NCI-H2196 treated with DMSO at 0.1 percent for 48 hours (cell line): ENCODE data around the gene KCNG2.
"Not testable (repeated sequence)": the region's sequence is repeated elsewhere in the genome, so short reads cannot be mapped to it uniquely, and the experiment has no call there.

Experiments
- DNase-seq: peaks from one replicate; lab custom pipeline; 2025; ENCODE audit not compliant: unreplicated experiment; lab: John Stamatoyannopoulos, UW

The KCNG2 gene

GRCh38 chr18:79867666-79868065 lies 69.9 kb downstream of the KCNG2 start:
- no peak for DNase-seq

DNA sequence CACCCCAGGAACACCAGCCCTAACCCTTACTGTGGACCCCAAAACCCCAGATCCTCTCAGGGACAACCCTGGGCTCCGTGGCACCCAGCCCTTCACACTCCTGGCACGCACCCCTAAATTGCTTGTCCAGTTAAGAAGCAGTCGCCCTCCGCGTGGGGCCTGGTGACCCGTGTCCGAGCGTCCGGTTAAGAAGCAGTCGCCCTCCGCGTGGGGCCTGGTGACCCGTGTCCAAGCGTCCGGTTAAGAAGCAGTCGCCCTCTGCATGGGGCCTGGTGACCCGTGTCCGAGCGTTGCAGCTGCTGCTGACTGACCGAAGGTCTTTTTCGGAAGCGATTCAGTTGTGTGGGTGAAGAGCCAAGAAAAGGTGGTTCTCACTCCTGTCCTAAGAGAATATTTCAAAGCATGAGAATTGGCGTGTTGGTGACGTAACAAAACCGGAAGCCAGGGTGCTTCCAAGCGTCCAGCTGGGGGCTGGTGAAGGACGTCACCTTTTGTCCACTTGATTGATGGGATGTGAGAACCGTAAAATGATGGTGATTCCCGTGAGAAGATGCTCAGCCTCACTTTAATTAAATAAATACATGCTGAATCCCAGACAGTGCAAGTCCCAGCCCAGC lies 70.5 kb downstream of the KCNG2 start:
- no peak for DNase-seq

GRCh38 chr18:79868811-79869541 lies 71.2 kb downstream of the KCNG2 start:
- no peak for DNase-seq

- no peak for DNase-seq
Measured at GRCh38 chr18:79869591-79870300, 72.0 kb downstream of the KCNG2 start.

- DNase-seq, result no peak
Measured at GRCh38 chr18:79870301-79871025, 72.7 kb downstream of the KCNG2 start.

DNA sequence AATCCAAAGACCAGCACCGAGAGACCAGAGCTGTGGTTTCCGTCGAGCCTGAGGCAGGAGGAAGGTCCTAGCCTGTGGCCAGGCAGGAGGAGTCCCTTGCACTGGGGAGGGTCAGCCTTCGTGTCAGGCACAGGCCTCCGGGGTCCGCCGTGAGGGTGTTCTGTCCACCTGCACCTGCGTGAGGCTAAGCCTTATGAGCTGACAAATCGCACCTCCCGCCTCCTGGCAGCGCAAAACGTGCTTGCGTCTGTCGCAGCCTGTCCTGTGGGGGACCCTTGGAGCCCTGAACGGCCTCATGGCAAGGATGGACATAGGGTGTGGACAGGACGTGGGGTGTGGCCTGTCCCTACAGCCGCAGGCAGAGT lies 73.3 kb downstream of the KCNG2 start:
- no peak for DNase-seq

GRCh38 chr18:79871481-79872091 lies 73.8 kb downstream of the KCNG2 start:
- no peak for DNase-seq

GRCh38 chr18:79872527-79873444 lies 75.0 kb downstream of the KCNG2 start:
- DNase-seq, result no peak

GRCh38 chr18:79873449-79874110 lies 75.8 kb downstream of the KCNG2 start:
- DNase-seq, result no peak

DNA sequence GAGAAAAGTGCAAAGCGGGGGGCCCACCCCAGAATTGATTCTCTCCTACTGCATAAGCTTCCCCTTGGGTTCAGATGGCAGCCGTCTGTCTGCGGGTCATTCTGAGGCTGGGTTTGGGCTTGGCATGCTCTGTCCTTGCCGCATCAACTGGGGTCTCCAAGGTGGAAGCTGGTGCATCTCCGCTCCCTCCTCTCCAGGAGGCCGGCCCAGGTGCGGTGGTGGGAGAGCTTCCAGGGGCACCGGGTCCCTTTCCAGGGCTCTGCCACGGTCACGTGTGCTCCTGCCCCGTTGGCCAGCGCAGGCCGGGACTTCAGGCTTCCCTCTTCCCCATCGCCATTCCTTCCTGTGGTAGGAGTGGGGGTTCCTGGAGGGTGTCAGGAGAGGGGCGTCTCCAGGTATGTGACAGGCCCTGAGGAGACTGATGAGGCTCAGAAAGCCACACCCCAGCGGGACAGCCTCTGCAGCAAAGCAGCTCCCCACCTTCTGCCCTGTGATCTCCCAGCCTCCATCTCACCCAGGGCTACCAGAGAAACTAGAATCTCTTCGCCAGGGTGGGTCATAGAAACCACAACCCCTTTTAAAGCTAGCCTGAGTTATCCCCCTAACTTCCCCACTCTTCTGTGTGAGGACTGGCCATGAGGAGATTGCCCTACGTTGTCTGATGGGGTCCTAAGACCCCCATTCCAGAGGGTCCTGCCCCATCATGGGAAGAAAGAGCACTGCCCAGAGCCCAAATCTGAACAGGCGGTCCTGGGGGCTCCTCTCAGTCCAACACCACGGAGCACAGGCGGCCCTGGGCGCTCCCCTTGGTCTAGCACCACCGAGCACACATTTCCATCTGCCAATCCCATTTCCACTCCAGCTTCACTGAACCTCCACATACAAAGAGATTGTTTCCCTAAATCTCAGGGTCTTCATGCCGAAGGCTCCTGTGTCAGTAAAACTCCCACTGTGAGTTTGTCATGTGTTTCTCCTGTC lies 77.1 kb downstream of the KCNG2 start:
- DNase-seq, result no peak

GRCh38 chr18:79875531-79875919 lies 77.8 kb downstream of the KCNG2 start:
- DNase-seq, result no peak

GRCh38 chr18:79875931-79876461 lies 78.3 kb downstream of the KCNG2 start:
- DNase-seq, result no peak

DNA sequence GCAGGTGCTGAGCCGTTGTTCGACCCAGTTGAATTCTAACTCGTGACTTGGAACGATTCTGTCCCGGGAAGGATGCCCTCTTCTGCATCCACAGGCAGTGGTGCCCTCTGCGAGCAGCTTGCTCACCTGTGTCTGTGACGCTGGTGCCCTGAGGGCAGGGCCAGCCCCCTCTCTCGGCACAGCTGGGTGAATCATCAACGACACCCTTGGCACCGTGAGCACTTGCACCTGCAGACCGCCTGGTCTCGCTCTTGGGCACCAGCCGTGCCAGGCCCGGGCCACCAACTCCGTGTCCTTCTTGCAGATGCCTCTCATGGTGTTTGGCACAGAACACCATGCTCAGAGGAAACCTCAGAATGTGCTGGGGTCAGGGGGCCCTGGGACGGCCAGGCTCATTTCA lies 78.8 kb downstream of the KCNG2 start:
- DNase-seq, result no peak

GRCh38 chr18:79877163-79878091 lies 79.7 kb downstream of the KCNG2 start:
- no peak for DNase-seq

- not testable (repeated sequence) for DNase-seq
Measured at GRCh38 chr18:79878246-79878645, 80.5 kb downstream of the KCNG2 start.

GRCh38 chr18:79878741-79879378 lies 81.1 kb downstream of the KCNG2 start:
- DNase-seq, result no peak

GRCh38 chr18:79879566-79879965 lies 81.8 kb downstream of the KCNG2 start:
- DNase-seq, result no peak
